H1 (cell line): ENCODE measurements around the gene PTBP3. TPM values are rescaled to one million over a fixed set of nuclear protein-coding genes. Genes with fewer than 3 reads are reported as not detected.

Experiments used
- CTCF ChIA-PET: fragments of 300-600 bp; sonication (Branson Sonifier 250); formaldehyde crosslinking; loops from one replicate; lab custom pipeline; 2021; ENCODE audit not compliant: partially characterized antibody; lab: Charles Lee
- POLR2A ChIA-PET: fragments of 300-600 bp; sonication (Branson Sonifier 250); formaldehyde crosslinking; loops from one replicate; lab custom pipeline; 2021; ENCODE audit warnings: inconsistent platforms; ENCODE audit not compliant: partially characterized antibody; lab: Charles Lee
- DNase-seq, 2 experiments: peaks; one replicate each; pipeline versions ENCODE4 v3.0.0 to v3.0.0-alpha.2; 2010 to 2022; ENCODE audit warnings: low spot score in 2 of 2, low read depth in 1 of 2, mixed read lengths in 1 of 2
- FAIRE-seq: peaks from 2 replicates; lab custom pipeline; 2011; peaks lifted over from hg19 to GRCh38; lab: Jason Lieb, UNC
- H2AFZ ChIP-seq: 2 replicates; pipeline ENCODE4 v1.8.1; 2012; ENCODE audit warnings: low read length, inconsistent platforms
- H2AK5ac ChIP-seq: 2 replicates; pipeline ENCODE4 v1.6.1; 2013; ENCODE audit warnings: low read depth, low read length
- H2BK120ac ChIP-seq: replicated peaks from 2 replicates; pipeline ENCODE3; 2013; ENCODE audit warnings: low read depth, low read length, inconsistent platforms
- H2BK12ac ChIP-seq: 2 replicates; pipeline ENCODE4 v1.6.1; 2013; ENCODE audit warnings: low read depth, low read length
- H2BK15ac ChIP-seq: 2 replicates; pipeline ENCODE4 v1.6.1; 2013; ENCODE audit warnings: low read length
- H2BK20ac ChIP-seq: 2 replicates; pipeline ENCODE4 v1.6.1; 2013; ENCODE audit warnings: low read length
- H2BK5ac ChIP-seq: 2 replicates; pipeline ENCODE4 v1.6.1; 2013; ENCODE audit warnings: low read depth, low read length
- H3K14ac ChIP-seq: 2 replicates; pipeline ENCODE4 v1.6.1; 2013; ENCODE audit warnings: inconsistent platforms; ENCODE audit not compliant: insufficient read length
- H3K18ac ChIP-seq: 2 replicates; pipeline ENCODE4 v1.6.1; 2013; ENCODE audit warnings: low read length; ENCODE audit errors: extremely low read depth
- H3K23ac ChIP-seq: 2 replicates; pipeline ENCODE4 v1.6.1; 2013; ENCODE audit warnings: inconsistent platforms; ENCODE audit not compliant: insufficient read length
- H3K23me2 ChIP-seq: 2 replicates; pipeline ENCODE4 v1.6.1; 2013; ENCODE audit warnings: low read depth, low read length
- H3K27ac ChIP-seq: 2 replicates; pipeline ENCODE4 v1.6.1; 2011; ENCODE audit warnings: low read depth, low read length, inconsistent platforms
- H3K27me3 ChIP-seq, 4 experiments: replicated peaks in 1 of 4; 1 replicate in 1 of 4; 2 replicates in 3 of 4; pipeline versions ENCODE4 v1.6.1 to v1.8.1; 2011 to 2013; ENCODE audit warnings: low read length in 3 of 4, mild to moderate bottlenecking in 3 of 4, inconsistent platforms in 2 of 4, mixed read lengths in 2 of 4, moderate library complexity in 1 of 4; ENCODE audit not compliant: control insufficient read depth in 3 of 4, insufficient read depth in 3 of 4; ENCODE audit errors: extremely low read depth in 1 of 4
- H3K36me3 ChIP-seq, 4 experiments: 2 replicates each; pipeline versions ENCODE4 v1.6.1 to v1.8.1; 2011 to 2013; ENCODE audit warnings: mild to moderate bottlenecking in 4 of 4, low read length in 3 of 4, moderate library complexity in 2 of 4, control low read depth in 1 of 4, inconsistent platforms in 1 of 4; ENCODE audit not compliant: insufficient read depth in 4 of 4, control insufficient read depth in 2 of 4
- H3K4ac ChIP-seq: replicated peaks from 2 replicates; pipeline ENCODE3; 2013; ENCODE audit warnings: low read length, low read depth, mixed read lengths, inconsistent platforms; ENCODE audit not compliant: insufficient read length
- H3K4me1 ChIP-seq, 4 experiments: replicated peaks in 1 of 4; 1 replicate in 1 of 4; 2 replicates in 3 of 4; pipeline versions ENCODE4 v1.6.1 to v1.8.1; 2011 to 2013; ENCODE audit warnings: low read length in 3 of 4, inconsistent platforms in 2 of 4, mixed read lengths in 1 of 4; ENCODE audit not compliant: insufficient read depth in 4 of 4, control insufficient read depth in 3 of 4
- H3K4me2 ChIP-seq, 2 experiments: 2 replicates each; pipeline versions ENCODE4 v1.6.1 to v1.8.1; 2011 to 2013; ENCODE audit warnings: low read depth in 2 of 2, low read length in 2 of 2, control low read depth in 1 of 2, inconsistent platforms in 1 of 2, mild to moderate bottlenecking in 1 of 2; ENCODE audit not compliant: insufficient read depth in 1 of 2
- H3K4me3 ChIP-seq, 4 experiments: fragments of 200-600, 300-600 bp in 1 of 4; sonication (generic), shearing (Covaris generic), sonication (Bioruptor Twin) in 1 of 4; 2 replicates each; pipeline versions ENCODE4 v1.5.1 to v1.8.1; 2011 to 2016; ENCODE audit warnings: low read length in 4 of 4, low read depth in 3 of 4, control low read depth in 2 of 4, inconsistent platforms in 2 of 4, mild to moderate bottlenecking in 2 of 4, mixed read lengths in 1 of 4, moderate library complexity in 1 of 4; ENCODE audit not compliant: insufficient read depth in 2 of 4; ENCODE audit errors: extremely low read depth in 1 of 4
- H3K56ac ChIP-seq: replicated peaks from 2 replicates; pipeline ENCODE3; 2013; ENCODE audit warnings: low read depth, mild to moderate bottlenecking, mixed read lengths, low read length, inconsistent platforms; ENCODE audit not compliant: insufficient read length
- H3K79me1 ChIP-seq: 2 replicates; pipeline ENCODE4 v1.6.1; 2013; ENCODE audit warnings: low read depth, low read length, control low read depth
- H3K79me2 ChIP-seq, 2 experiments: 2 replicates each; pipeline versions ENCODE4 v1.6.1 to v1.8.1; 2012 to 2013; ENCODE audit warnings: low read length in 2 of 2, mild to moderate bottlenecking in 2 of 2, inconsistent platforms in 1 of 2; ENCODE audit not compliant: insufficient read depth in 2 of 2, control insufficient read depth in 1 of 2
- H3K9ac ChIP-seq, 4 experiments: replicated peaks in 1 of 4; 1 replicate in 1 of 4; 2 replicates in 3 of 4; pipeline versions ENCODE4 v1.6.1 to v1.8.1; 2011 to 2013; ENCODE audit warnings: low read depth in 3 of 4, low read length in 3 of 4, control low read depth in 2 of 4, mild to moderate bottlenecking in 2 of 4, moderate library complexity in 2 of 4, inconsistent platforms in 1 of 4; ENCODE audit errors: extremely low read depth in 1 of 4
- H3K9me3 ChIP-seq, 2 experiments: 2 replicates each; pipeline versions ENCODE4 v1.6.1 to v1.8.1; 2012 to 2013; ENCODE audit warnings: mild to moderate bottlenecking in 2 of 2, moderate library complexity in 2 of 2, control low read depth in 1 of 2, inconsistent platforms in 1 of 2, low read depth in 1 of 2, low read length in 1 of 2, mixed read lengths in 1 of 2; ENCODE audit not compliant: insufficient read depth in 2 of 2
- H4K20me1 ChIP-seq, 2 experiments: replicated peaks in 1 of 2; 2 replicates each; pipeline versions ENCODE3 to v1.8.1; 2011 to 2013; ENCODE audit warnings: inconsistent platforms in 2 of 2, low read length in 2 of 2, mild to moderate bottlenecking in 1 of 2; ENCODE audit not compliant: insufficient read depth in 2 of 2, control insufficient read depth in 1 of 2
- H4K5ac ChIP-seq: 2 replicates; pipeline ENCODE4 v1.6.1; 2013; ENCODE audit warnings: low read length, low read depth, mixed read lengths, inconsistent platforms; ENCODE audit not compliant: insufficient read length
- H4K8ac ChIP-seq: 2 replicates; pipeline ENCODE4 v1.8.0; 2013; ENCODE audit warnings: mild to moderate bottlenecking, moderate library complexity, low read length, inconsistent platforms; ENCODE audit not compliant: insufficient read depth; ENCODE audit errors: extremely low read depth
- H4K91ac ChIP-seq: replicated peaks from 2 replicates; pipeline ENCODE3; 2013; ENCODE audit warnings: low read length, mixed read lengths, inconsistent platforms; ENCODE audit not compliant: insufficient read length
- ATF3 ChIP-seq: IDR thresholded peaks from 2 replicates; pipeline ENCODE4 v1.6.1; 2011; ENCODE audit warnings: low read depth, mild to moderate bottlenecking, low read length; ENCODE audit not compliant: insufficient read depth
- CBX8 ChIP-seq: fragments of 300-800, 300-1000 bp; sonication (generic); IDR thresholded peaks from 2 replicates; pipeline ENCODE4 v1.7.1; 2016; ENCODE audit warnings: low read depth, low read length, borderline replicate concordance
- CHD2 ChIP-seq: IDR thresholded peaks from 2 replicates; pipeline ENCODE4 v1.6.1; 2012; ENCODE audit warnings: low read length, improper control_type of control experiment
- EGR1 ChIP-seq: IDR thresholded peaks from 2 replicates; pipeline ENCODE4 v1.6.1; 2011; ENCODE audit warnings: low read depth, low read length, borderline replicate concordance
- FOSL1 ChIP-seq: IDR thresholded peaks from 2 replicates; pipeline ENCODE4 v1.6.1; 2011; ENCODE audit warnings: mild to moderate bottlenecking, low read depth, low read length, moderate library complexity; ENCODE audit not compliant: insufficient read depth
- GABPA ChIP-seq: IDR thresholded peaks from 2 replicates; pipeline ENCODE4 v1.6.1; 2011; ENCODE audit warnings: mild to moderate bottlenecking, low read length, moderate library complexity, borderline replicate concordance; ENCODE audit not compliant: insufficient read depth
- HDAC6 ChIP-seq: IDR thresholded peaks from one replicate; pipeline ENCODE4 v1.7.1; 2012; ENCODE audit warnings: low read depth, mild to moderate bottlenecking, inconsistent platforms, low read length, moderate library complexity
- KDM1A ChIP-seq: fragments of 200-600, 300-600 bp; sonication (generic); IDR thresholded peaks from 2 replicates; pipeline ENCODE4 v1.7.1; 2016; ENCODE audit warnings: mild to moderate bottlenecking, low read length, borderline replicate concordance
- KDM4A ChIP-seq: IDR thresholded peaks from one replicate; pipeline ENCODE4 v1.7.1; 2012; ENCODE audit warnings: low read depth, mild to moderate bottlenecking, moderate library complexity, low read length, inconsistent platforms; ENCODE audit not compliant: severe bottlenecking
- POU5F1 ChIP-seq: IDR thresholded peaks from 2 replicates; pipeline ENCODE4 v1.6.1; 2011; ENCODE audit warnings: low read depth, mild to moderate bottlenecking, low read length, moderate library complexity
- SP4 ChIP-seq: IDR thresholded peaks from 2 replicates; pipeline ENCODE4 v1.6.1; 2012; ENCODE audit warnings: low read length, inconsistent platforms
- SRF ChIP-seq: IDR thresholded peaks from 2 replicates; pipeline ENCODE4 v1.6.1; 2011; ENCODE audit warnings: mild to moderate bottlenecking, low read depth, low read length, moderate library complexity
- TAF1 ChIP-seq: IDR thresholded peaks from 2 replicates; pipeline ENCODE4 v1.6.1; 2011; ENCODE audit warnings: mild to moderate bottlenecking, low read depth, low read length
- TCF12 ChIP-seq: IDR thresholded peaks from 2 replicates; pipeline ENCODE4 v1.6.1; 2011; ENCODE audit warnings: low read depth, mild to moderate bottlenecking, low read length
- TEAD4 ChIP-seq: IDR thresholded peaks from 2 replicates; pipeline ENCODE4 v1.6.1; 2012; ENCODE audit warnings: low read depth, low read length, inconsistent platforms, mixed read lengths
- YY1 ChIP-seq: IDR thresholded peaks from 2 replicates; pipeline ENCODE4 v1.6.1; 2011; ENCODE audit warnings: low read depth, mild to moderate bottlenecking, low read length
- polyA plus RNA-seq, 7 experiments: library from polyadenylated mRNA; depleted of rRNA in 3 of 7; stranded (reverse) in 5 of 7; unstranded in 2 of 7; fragments of >200 nt in 5 of 7; fragments of 200-250 nt in 2 of 7; gene quantifications; 1 replicate in 5 of 7; 2 replicates in 1 of 7; 4 replicates in 1 of 7; pipeline versions ENCODE4 v1.2.1 to v1.2.3, GENCODE V29; 2011 to 2013; ENCODE audit warnings: missing spikeins in 2 of 7, mixed read lengths in 2 of 7
- total RNA-seq: library from RNA; stranded (reverse); fragmentation: NEBNext Ultra II Directional; extraction: Animal tissue kit (Norgen Biotek cat#: 25700); gene quantifications from 2 replicates; pipeline ENCODE4 v1.2.1, GENCODE V29; 2021

The PTBP3 gene
- total and polyA plus RNA-seq, 2 of the 8 experiments (the other 6 are each of a cell fraction or from before 2014, with no cell fraction given), result 51.0 to 124 TPM

GRCh38 chr9:112367465-112367864, 34.0 kb upstream of the PTBP3 start:
- H3K4me2 ChIP-seq, result no peak overlapping the region
- no peak overlapping the region for H2AFZ ChIP-seq
- no peaks in the 10 kb centered on the region for H3K79me2 ChIP-seq
- H2AK5ac ChIP-seq, result no peak overlapping the region
- no peak overlapping the region for H3K9ac ChIP-seq
- no peak overlapping the region for H2BK12ac ChIP-seq
- H3K23me2 ChIP-seq, result no peaks in the 10 kb centered on the region
- H3K23ac ChIP-seq, result no peak overlapping the region
- peaks cover 10 to 14% of the 10 kb centered on the region in 2 experiments; a peak in 3 of 4 replicates for H3K9me3 ChIP-seq
- no peak overlapping the region for H2BK120ac ChIP-seq
- ChIA-PET CTCF (interaction anchor here (0.6 to 2.6 kb wide), 25 partner anchors 10 to 450 kb away, joined by 3 to 16 read pairs (median 4); partner anchors contain the start of gene HSDL2), POLR2A (interaction anchor here (0.6 to 1.4 kb wide), 3 partner anchors 12 to 571 kb away, joined by 3 to 15 read pairs (median 3); partner anchors contain the start of gene HSDL2)
- H3K36me3 ChIP-seq, result 0 out of 8 replicates have a peak, but pooled peaks cover 0 to 3% (median 0%) of the 10 kb centered on the region in 4 experiments
- H3K79me1 ChIP-seq, result no peaks in the 10 kb centered on the region
- H3K4me3 ChIP-seq, result no peak overlapping the region
- H3K18ac ChIP-seq, result no peak overlapping the region
- no peak overlapping the region for H2BK20ac ChIP-seq
- no peak overlapping the region for H2BK15ac ChIP-seq
- H4K20me1 ChIP-seq, result no peaks in the 10 kb centered on the region
- H3K4me1 ChIP-seq, result no peaks in the 10 kb centered on the region
- H4K8ac ChIP-seq, result no peak overlapping the region
- H3K27me3 ChIP-seq, result no peaks in the 10 kb centered on the region
- no peak overlapping the region for H2BK5ac ChIP-seq
- H4K91ac ChIP-seq, result no peak overlapping the region
- no peak overlapping the region for H3K4ac ChIP-seq
- no peak for DNase-seq
- no peak overlapping the region for H3K56ac ChIP-seq
- no peak overlapping the region for H4K5ac ChIP-seq
- no peak for FAIRE-seq
- H3K14ac ChIP-seq, result no peak overlapping the region
- no peak overlapping the region for H3K27ac ChIP-seq
- TF ChIP-seq TEAD4, result no peak
- TF ChIP-seq TCF12, result no peak
- no peak for TF ChIP-seq SP4
- TF ChIP-seq KDM4A, result no peak
- TF ChIP-seq GABPA, result no peak
- no peak for TF ChIP-seq KDM1A
- TF ChIP-seq ATF3, result no peak
- TF ChIP-seq EGR1, result no peak
- TF ChIP-seq FOSL1, result no peak
- no peak for TF ChIP-seq SRF
- no peak for TF ChIP-seq CHD2
- TF ChIP-seq YY1, result no peak
- TF ChIP-seq POU5F1, result no peak
- no peak for TF ChIP-seq HDAC6
- TF ChIP-seq CBX8, result no peak
- TF ChIP-seq TAF1, result no peak
